Measurements from ENCODE around the gene RABGEF1.
"Not testable (repeated sequence)": the region's sequence is repeated elsewhere in the genome, so short reads cannot be mapped to it uniquely, and the experiment has no call there.

Gene RABGEF1

DNA sequence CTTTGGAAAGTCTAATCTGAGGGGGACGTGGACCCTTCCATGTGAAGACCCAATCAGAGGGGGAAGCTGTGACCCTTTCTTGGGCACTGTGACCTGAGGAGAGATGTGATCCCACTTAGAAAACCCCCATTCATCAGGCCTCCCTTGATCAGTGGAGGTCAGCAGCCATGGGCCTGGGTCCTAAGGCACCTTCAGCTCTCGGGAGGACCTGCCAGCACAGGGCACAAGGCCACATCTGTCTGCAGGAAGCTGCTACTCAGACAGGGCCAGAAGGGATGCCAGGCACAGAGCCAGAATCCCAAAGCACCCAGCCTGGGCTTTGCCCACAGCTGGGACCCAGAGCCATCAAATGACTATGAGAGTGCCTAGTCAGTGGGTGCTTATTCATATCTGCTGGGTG, 14.7 kb upstream of the RABGEF1 start:
- no peak overlapping the region for H3K27ac Mint-ChIP-seq
- ATAC-seq, result no peak
- peaks cover 23% of the 10 kb centered on the region for H3K9me3 Mint-ChIP-seq
- no peaks in the 10 kb centered on the region for H3K27me3 Mint-ChIP-seq
- H3K36me3 Mint-ChIP-seq, result peaks cover 61% of the 10 kb centered on the region
- no peak overlapping the region for H3K4me3 Mint-ChIP-seq
- peaks cover 10% of the 10 kb centered on the region for H3K4me1 Mint-ChIP-seq

DNA sequence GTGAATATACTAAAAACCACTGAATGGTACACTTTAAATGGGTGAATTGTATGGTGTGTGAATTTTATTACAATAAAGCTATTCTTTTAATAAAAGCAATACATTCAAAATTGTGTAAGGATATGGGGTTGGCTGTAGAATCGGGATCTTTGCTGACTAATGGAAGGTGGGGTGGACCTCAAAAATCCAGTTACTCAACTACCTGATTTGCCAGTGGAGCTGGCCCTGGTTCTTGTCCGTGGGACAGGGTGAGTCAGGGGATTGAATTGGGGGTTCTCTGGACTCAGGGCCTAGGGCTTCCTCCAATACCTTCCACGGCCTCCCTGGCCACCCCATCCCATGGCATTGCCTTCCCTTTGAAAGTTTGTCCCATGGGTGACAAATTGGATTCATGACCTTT, 13.5 kb upstream of the RABGEF1 start:
- Mint-ChIP-seq H3K36me3 (peaks cover 56% of the 10 kb centered on the region), H3K27me3 (no peaks in the 10 kb centered on the region), H3K9me3 (peaks cover 20% of the 10 kb centered on the region), H3K4me3 (no peak overlapping the region), H3K27ac (no peak overlapping the region), H3K4me1 (peaks cover 14% of the 10 kb centered on the region)
- no peak for ATAC-seq

DNA sequence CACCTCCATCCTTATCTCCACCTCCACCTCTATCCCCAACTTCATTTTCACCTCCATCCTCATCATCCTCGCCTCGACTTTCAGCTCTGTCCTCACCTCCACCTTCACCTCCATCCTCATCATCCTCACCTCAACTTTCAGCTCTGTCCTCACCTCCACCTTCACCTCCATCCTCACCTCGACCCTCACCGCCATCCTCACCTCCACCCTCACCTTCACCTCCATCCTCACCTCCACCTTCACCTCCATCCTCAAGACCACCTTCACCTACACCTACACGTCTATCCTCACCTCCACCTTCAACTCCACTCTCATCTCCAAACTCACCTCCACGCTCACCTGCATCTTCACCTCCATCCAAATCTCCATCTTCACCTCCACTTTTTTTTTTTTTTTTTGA, 12.0 kb upstream of the RABGEF1 start:
- Mint-ChIP-seq H3K27ac (no peak overlapping the region), H3K36me3 (peaks cover 49% of the 10 kb centered on the region), H3K4me3 (no peak overlapping the region), H3K27me3 (no peaks in the 10 kb centered on the region), H3K9me3 (peaks cover 20% of the 10 kb centered on the region), H3K4me1 (peaks cover 28% of the 10 kb centered on the region)
- no peak for ATAC-seq

DNA sequence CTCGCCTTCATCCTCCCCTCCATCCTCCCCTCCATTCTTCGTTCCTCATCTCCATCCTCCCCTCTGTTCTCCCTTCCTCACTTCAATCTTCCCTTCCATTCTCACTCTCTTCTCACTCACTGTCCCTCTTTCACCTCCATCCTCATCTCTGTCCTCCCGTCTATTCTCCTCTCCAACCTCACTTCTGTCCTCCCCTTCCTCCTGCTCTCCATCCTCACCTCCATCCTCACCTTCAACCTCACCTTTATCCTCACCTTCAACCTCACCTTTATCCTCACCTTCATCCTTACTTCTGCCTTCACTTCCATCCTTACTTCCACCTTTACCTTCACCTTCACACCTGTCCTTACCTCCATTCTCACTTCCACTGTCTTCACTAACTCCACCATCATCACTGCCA, 11.3 kb upstream of the RABGEF1 start:
- ATAC-seq, result no peak
- H3K36me3 Mint-ChIP-seq, result peaks cover 42% of the 10 kb centered on the region
- no peaks in the 10 kb centered on the region for H3K27me3 Mint-ChIP-seq
- H3K4me3 Mint-ChIP-seq, result no peak overlapping the region
- peaks cover 28% of the 10 kb centered on the region for H3K4me1 Mint-ChIP-seq
- H3K27ac Mint-ChIP-seq, result no peak overlapping the region
- H3K9me3 Mint-ChIP-seq, result peaks cover 18% of the 10 kb centered on the region

DNA sequence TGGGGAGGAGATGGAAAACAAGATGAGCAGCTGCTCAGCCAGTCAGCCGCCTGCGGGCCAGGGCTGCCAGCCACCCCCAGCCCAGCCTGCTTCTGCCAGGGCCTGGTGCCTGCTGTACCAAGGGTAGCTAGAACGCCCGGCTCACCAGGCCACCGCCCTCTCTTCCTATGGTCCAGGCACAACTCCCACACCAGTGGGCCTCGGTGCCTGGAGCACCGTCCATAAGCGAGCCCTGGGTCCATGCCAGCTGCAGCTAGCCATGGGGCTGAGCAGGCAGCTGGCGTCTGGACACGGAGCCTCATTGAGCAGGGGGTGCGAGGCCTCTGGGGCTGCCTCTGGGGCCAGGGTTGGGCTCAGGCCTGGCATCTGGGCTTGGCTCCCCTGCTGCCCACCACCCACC, 8.5 kb upstream of the RABGEF1 start:
- peaks cover 47% of the 10 kb centered on the region for H3K4me1 Mint-ChIP-seq
- no peaks in the 10 kb centered on the region for H3K27me3 Mint-ChIP-seq
- peak; percentile 16 for ATAC-seq
- H3K9me3 Mint-ChIP-seq, result peaks cover 18% of the 10 kb centered on the region
- H3K27ac Mint-ChIP-seq, result no peak overlapping the region
- H3K4me3 Mint-ChIP-seq, result no peak overlapping the region
- peaks cover 47% of the 10 kb centered on the region for H3K36me3 Mint-ChIP-seq

DNA sequence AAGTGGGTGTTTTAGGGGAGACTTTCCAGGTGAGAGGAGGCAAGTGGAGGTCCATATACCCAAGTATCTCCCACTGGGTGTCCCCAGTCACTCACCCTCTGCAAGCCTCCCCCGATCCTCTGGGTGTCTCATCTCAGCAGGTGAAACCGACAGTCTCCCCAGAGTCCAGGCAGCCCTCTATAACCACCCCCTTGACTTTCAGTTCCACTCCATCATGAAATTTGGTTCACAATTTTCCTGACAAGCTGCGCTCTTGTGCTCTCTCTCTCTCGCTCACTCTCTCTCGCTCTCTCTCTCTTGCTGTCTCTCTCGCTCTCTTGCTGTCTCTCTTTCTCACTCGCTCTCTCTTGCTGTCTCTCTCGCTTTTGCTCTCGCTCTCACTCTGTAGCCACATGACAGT, 8.1 kb upstream of the RABGEF1 start:
- Mint-ChIP-seq H3K36me3 (peaks cover 49% of the 10 kb centered on the region), H3K9me3 (peaks cover 18% of the 10 kb centered on the region), H3K27ac (no peak overlapping the region), H3K4me1 (peaks cover 52% of the 10 kb centered on the region), H3K27me3 (no peaks in the 10 kb centered on the region), H3K4me3 (peak overlapping the region; percentile 2)
- ATAC-seq, result peak; percentile 88

DNA sequence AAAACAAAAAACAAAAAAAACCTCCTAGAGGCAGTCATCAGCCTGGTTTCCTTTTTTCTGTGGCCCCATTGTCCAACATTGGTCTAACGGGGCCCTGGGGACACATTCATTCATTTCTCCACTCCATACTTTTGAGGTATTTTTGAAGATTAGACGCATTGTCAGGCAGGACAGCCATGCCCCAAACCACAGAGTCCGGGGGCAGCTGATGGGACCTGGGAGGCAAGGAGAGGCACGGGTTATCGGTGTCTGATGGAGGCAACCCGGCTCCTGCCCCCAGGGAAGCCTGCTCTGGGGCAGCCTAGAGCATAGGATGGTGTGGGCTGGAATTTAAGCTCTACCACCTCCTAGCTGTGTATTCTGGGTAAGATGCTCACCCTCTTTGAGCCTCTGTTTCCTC, 6.5 kb upstream of the RABGEF1 start:
- Mint-ChIP-seq H3K4me3 (no peak overlapping the region), H3K36me3 (peaks cover 33% of the 10 kb centered on the region), H3K27ac (no peak overlapping the region), H3K9me3 (peaks cover 14% of the 10 kb centered on the region), H3K4me1 (peaks cover 65% of the 10 kb centered on the region), H3K27me3 (no peaks in the 10 kb centered on the region)
- no peak for ATAC-seq

DNA sequence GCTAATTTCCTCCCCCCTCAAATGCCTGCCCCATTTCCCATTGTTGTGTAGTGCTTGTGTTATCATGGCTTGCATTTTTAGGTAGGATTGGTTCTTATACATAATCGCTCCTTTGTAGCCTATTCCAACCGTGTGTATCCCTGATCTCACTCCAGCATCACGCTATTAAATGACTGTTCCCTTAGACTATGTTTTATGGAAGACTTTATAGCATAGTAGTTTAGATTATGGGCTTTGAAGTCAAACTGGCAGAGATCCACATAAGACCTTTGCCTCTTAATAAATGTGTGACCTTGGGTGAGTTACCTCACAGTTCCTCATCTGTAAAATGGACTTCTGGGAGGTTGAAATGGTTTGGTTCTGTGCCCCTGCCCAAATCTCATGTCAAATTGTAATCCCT, 5.4 kb upstream of the RABGEF1 start:
- Mint-ChIP-seq H3K27me3 (no peaks in the 10 kb centered on the region), H3K9me3 (peaks cover 9% of the 10 kb centered on the region), H3K4me3 (no peak overlapping the region), H3K36me3 (peaks cover 28% of the 10 kb centered on the region), H3K27ac (peak overlapping the region; percentile 21), H3K4me1 (peaks cover 60% of the 10 kb centered on the region)
- no peak for ATAC-seq

DNA sequence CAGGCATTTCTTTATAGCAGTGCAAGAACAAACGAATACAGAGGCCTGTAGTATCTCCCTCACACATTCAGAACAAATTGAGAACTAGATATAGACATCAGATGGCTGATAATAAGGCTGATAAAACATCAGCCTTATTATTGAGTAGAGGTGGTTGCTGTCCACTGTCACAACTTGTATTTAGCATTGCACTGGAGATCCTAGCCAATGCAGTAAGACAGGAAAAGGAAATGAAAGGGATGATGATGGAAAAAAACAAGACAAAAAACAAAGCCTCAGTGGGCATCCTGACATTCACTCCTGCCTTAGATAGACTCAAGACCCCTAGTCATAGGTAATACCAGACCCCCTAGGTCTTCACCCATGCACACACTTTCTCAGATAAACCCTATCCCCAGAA, 4.7 kb upstream of the RABGEF1 start:
- no peak for ATAC-seq
- Mint-ChIP-seq H3K36me3 (peaks cover 30% of the 10 kb centered on the region), H3K27me3 (no peaks in the 10 kb centered on the region), H3K27ac (peak overlapping the region; percentile 21), H3K9me3 (peaks cover 9% of the 10 kb centered on the region), H3K4me3 (no peak overlapping the region), H3K4me1 (peaks cover 60% of the 10 kb centered on the region)

DNA sequence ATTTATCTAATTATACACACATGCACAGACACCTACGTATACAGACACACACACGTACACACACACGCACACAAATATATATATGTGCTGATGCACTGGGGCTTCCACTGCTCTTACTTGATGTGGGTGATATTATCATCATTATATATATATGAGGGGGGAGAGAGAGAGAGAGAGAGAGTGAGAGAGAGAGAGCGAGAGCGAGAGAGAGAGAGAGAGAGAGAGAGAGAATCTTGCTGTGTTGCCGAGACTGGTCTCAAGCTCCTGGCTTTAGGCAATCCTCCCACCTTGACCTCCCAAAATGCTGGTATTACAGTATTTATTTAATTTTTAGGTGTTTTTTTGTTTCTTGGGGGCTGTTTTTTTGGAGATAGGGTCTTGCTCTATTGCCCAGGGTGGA, 3.6 kb upstream of the RABGEF1 start:
- H3K27me3 Mint-ChIP-seq, result no peaks in the 10 kb centered on the region
- H3K4me3 Mint-ChIP-seq, result no peak overlapping the region
- no peak for ATAC-seq
- peaks cover 63% of the 10 kb centered on the region for H3K4me1 Mint-ChIP-seq
- H3K9me3 Mint-ChIP-seq, result peaks cover 9% of the 10 kb centered on the region
- H3K36me3 Mint-ChIP-seq, result peaks cover 30% of the 10 kb centered on the region
- H3K27ac Mint-ChIP-seq, result peak overlapping the region; percentile 21

DNA sequence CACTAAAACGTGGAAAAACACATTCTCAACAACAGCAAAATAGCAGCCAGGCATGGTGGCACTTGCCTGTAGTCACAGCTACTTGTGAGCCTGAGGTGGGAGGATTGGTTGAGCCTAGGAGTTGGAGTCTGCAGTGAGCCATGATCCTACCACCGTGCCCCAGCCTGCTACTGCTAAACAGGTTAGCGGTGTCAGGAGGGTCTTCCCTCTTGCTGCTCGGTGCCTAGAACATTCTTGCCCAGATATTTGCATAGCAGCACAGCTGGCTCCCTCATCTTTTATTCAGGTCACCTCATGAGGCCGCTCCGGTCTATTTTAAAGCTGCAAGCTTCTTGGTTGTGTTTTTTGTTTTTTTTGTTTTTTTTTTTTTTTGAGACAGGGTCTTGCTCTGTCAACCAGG, 2.9 kb upstream of the RABGEF1 start:
- H3K9me3 Mint-ChIP-seq, result peaks cover 9% of the 10 kb centered on the region
- H3K36me3 Mint-ChIP-seq, result peaks cover 35% of the 10 kb centered on the region
- ATAC-seq, result no peak
- H3K27me3 Mint-ChIP-seq, result no peaks in the 10 kb centered on the region
- H3K4me3 Mint-ChIP-seq, result peak overlapping the region; percentile 39
- H3K4me1 Mint-ChIP-seq, result peaks cover 63% of the 10 kb centered on the region
- peak overlapping the region; percentile 21 for H3K27ac Mint-ChIP-seq

DNA sequence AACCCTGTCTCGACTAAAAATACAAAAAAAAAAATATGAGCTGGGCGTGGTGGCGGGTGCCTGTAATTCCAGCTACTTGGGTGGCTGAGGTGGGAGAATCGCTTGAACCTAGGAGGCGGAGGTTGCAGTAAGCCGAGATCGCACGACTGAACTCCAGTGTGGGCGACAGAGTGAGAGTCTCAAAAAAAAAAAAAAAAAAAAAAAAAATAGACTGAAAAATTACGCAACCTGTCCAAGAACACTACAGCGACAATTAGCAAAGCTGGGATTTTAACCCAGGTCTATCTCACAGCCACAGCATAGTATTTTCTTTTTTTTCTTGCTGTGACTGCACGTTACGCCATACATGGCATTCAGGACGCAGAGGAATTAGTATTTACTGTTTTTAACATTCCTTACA, 1.1 kb upstream of the RABGEF1 start:
- H3K27me3 Mint-ChIP-seq, result no peaks in the 10 kb centered on the region
- peak overlapping the region; percentile 98 for H3K4me3 Mint-ChIP-seq
- H3K4me1 Mint-ChIP-seq, result peaks cover 65% of the 10 kb centered on the region
- H3K9me3 Mint-ChIP-seq, result peaks cover 9% of the 10 kb centered on the region
- H3K27ac Mint-ChIP-seq, result peak overlapping the region; percentile 98
- peaks cover 35% of the 10 kb centered on the region for H3K36me3 Mint-ChIP-seq
- no peak for ATAC-seq

DNA sequence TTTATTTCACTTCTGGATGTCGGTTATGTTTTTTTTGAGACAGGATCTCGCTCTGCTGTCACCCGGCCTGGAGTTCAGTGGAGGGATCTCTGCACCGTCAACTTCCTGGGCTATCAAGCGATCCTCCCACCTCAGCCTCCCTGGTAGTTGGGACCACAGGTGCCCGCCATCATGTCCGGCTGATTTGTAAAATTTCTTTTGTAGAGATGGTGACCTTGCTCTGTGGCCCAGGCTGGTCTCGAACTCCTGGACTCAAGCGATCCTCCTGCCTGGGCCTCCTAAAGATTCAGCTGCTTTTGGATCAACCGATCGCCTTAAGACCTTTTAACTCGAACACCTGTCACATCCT, 606 bp upstream of the RABGEF1 start:
- Mint-ChIP-seq H3K27ac (peak overlapping the region; percentile 98), H3K4me3 (peak overlapping the region; percentile 98), H3K27me3 (no peaks in the 10 kb centered on the region), H3K9me3 (peaks cover 9% of the 10 kb centered on the region), H3K36me3 (peaks cover 35% of the 10 kb centered on the region), H3K4me1 (peaks cover 65% of the 10 kb centered on the region)
- ATAC-seq, result no peak

DNA sequence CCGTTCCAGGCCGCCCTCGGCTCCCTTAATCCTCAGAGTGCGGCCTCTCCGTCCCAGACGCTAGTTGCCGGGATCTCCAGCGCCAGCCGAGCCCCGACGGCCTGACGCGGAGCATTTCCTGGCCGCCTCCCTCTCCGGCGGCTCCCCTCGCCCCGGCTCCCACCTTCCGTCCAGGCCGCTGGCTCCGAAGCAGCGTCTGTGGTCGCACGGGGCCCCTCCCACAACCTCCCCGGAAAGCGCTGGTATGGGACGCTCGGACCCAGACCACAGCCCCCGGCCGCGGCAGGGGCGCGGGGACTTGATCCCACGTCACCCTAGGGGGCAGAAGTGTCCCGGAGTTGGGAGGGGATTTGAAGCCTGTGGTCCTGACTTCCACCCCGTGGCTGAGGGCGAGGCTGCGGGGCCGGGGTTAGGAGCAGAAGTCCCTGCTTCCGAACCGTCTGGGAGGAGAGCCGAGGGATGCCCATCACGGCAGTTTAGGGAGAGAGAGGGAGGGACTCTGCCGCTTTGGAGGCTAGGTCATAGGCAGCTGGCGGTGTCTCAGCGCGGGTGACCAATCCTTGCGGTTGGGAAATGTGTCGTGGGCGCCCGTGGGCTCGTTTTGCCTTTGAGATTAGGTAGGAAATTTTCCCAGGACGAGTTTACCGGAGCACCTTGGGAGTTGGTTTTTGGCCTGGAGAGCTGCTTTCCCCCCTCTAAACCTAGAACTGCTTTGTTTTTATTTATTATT, 612 bp downstream of the RABGEF1 start:
- peaks cover 56% of the 10 kb centered on the region for H3K4me1 Mint-ChIP-seq
- H3K36me3 Mint-ChIP-seq, result peaks cover 23% of the 10 kb centered on the region
- not testable (repeated sequence) for H3K27me3 Mint-ChIP-seq, H3K9me3 Mint-ChIP-seq
- peak overlapping the region; percentile 98 for H3K27ac Mint-ChIP-seq
- H3K4me3 Mint-ChIP-seq, result peak overlapping the region; percentile 98
- peak; percentile 63 for ATAC-seq

DNA sequence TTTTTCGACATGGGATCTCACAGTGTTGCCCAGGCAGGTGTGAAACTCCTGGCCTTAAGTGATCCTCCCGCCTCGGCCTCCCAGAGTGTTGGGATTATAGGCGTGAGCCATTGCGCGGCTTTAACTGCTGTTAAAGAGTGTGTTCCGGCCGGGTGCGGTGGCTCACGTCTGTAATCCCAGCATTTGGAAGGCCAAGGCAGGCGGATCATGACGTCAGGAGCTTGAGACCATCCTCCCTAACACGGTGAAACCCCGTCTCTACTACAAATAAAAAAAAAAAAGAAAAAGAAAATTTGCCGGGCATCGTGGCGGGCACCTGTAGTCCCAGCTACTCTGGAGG, 1.1 kb downstream of the RABGEF1 start:
- H3K4me1 Mint-ChIP-seq, result peaks cover 56% of the 10 kb centered on the region
- no peaks in the 10 kb centered on the region for H3K9me3 Mint-ChIP-seq
- peak overlapping the region; percentile 98 for H3K27ac Mint-ChIP-seq
- no peak for ATAC-seq
- H3K36me3 Mint-ChIP-seq, result peaks cover 17% of the 10 kb centered on the region
- peak overlapping the region; percentile 98 for H3K4me3 Mint-ChIP-seq
- no peaks in the 10 kb centered on the region for H3K27me3 Mint-ChIP-seq

DNA sequence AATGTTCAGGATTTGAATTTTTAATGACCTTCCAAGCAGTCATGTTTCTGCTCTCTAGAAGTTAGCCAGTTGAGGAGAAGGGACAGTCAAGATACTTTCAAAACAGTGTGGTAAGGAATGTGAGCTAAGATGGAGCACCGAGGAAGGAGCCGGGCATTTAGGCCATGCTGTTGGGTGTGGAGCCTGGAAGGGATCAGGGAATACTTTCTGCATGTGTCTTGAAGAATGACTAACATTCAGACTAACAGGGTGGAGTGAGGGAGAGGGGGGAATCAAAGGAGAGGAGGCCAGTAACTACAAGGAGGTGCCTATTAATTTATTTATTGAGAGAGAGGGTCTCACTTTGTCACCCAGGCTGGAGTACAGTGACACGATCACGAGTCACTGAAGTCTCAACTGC, 1.8 kb downstream of the RABGEF1 start:
- H3K27me3 Mint-ChIP-seq, ATAC-seq, H3K4me3 Mint-ChIP-seq, H3K9me3 Mint-ChIP-seq: not testable (repeated sequence)
- H3K27ac Mint-ChIP-seq, result peak overlapping the region; percentile 98
- peaks cover 52% of the 10 kb centered on the region for H3K4me1 Mint-ChIP-seq
- H3K36me3 Mint-ChIP-seq, result peaks cover 11% of the 10 kb centered on the region

DNA sequence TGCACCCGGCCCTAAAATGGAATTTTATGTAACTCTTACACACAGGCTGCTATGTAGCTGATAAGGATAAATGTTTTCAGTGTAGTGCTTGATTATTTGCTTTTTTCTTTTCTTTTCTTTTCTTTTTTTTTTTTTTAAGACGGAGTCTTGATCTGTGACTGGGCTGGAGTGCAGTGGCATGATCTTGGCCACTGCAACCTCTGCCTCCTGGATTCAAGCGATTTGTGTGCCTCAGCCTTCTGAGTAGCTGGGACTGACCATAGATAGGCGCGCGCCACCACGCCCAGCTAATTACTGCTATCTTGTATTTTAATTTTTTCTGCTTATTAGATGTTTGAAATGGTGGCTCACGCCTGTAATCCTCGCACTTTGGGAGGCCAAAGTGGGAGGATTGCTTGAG, 3.4 kb downstream of the RABGEF1 start:
- Mint-ChIP-seq H3K9me3 (no peaks in the 10 kb centered on the region), H3K27me3 (no peaks in the 10 kb centered on the region), H3K4me1 (peaks cover 52% of the 10 kb centered on the region), H3K4me3 (no peak overlapping the region), H3K27ac (no peak overlapping the region), H3K36me3 (peaks cover 13% of the 10 kb centered on the region)
- no peak for ATAC-seq

Measured in stimulated activated memory B cell treated with anti-CD40 and anti-IgM and Interleukin-4, amounts not matched to agents 10 μg/mL and 1 μg/mL and 100 μg/mL, for 72 hours (primary cell).